Gastrocnemius medialis (tissue), 4 donors: ENCODE results near the gene WWOX. TPM values are rescaled to one million over a fixed set of nuclear protein-coding genes. Genes with fewer than 3 reads are reported as not detected.

ENCODE experiments used
- ATAC-seq, 2 donors: fragments of 150-250 bp; one replicate each; pipeline ENCODE4 v1.9.1; 2016
- DNase-seq, 2 donors: peaks; one replicate each; pipeline ENCODE4 v3.0.0-alpha.2; 2019
- H3K27ac ChIP-seq, 4 donors: fragments of 200-600 bp; sonication (generic); 1 replicate in 1 of 4; 2 replicates in 3 of 4; pipeline ENCODE4 v1.5.1; 2016 to 2018; ENCODE audit warnings: mild to moderate bottlenecking in 2 of 4, moderate library complexity in 1 of 4
- H3K27me3 ChIP-seq, 3 donors: fragments of 200-600 bp; sonication (generic) in 2 of 3; 1 replicate in 1 of 3; 2 replicates in 2 of 3; pipeline versions ENCODE4 v1.5.1 to v1.6.0; 2016 to 2019; ENCODE audit warnings: mild to moderate bottlenecking in 1 of 3, moderate library complexity in 1 of 3
- H3K36me3 ChIP-seq, 2 donors: fragments of 200-600 bp; sonication (generic) in 1 of 2; one replicate each; pipeline ENCODE4 v1.5.1; 2017 to 2018
- H3K4me1 ChIP-seq, 2 donors: fragments of 200-600 bp; sonication (generic) in 1 of 2; one replicate each; pipeline ENCODE4 v1.5.1; 2016 to 2017; ENCODE audit warnings: mild to moderate bottlenecking in 2 of 2
- H3K4me3 ChIP-seq, 4 donors: fragments of 200-600 bp; sonication (generic) in 3 of 4; 1 replicate in 1 of 4; 2 replicates in 3 of 4; pipeline ENCODE4 v1.5.1; 2016 to 2019; ENCODE audit warnings: mild to moderate bottlenecking in 2 of 4
- H3K9me3 ChIP-seq, 3 donors: fragments of 200-600 bp; sonication (generic) in 2 of 3; 1 replicate in 1 of 3; 2 replicates in 2 of 3; pipeline ENCODE4 v1.5.1; 2016 to 2019
- POLR2A ChIP-seq, 2 donors: fragments of 450-650 bp; IDR thresholded peaks; one replicate each; pipeline ENCODE4 v1.6.1; 2017; ENCODE audit warnings: antibody characterized with exemption in 2 of 2, mild to moderate bottlenecking in 2 of 2, moderate library complexity in 2 of 2
- in situ Hi-C, 4 donors: fragments of 200-750 bp; cut with MboI; loops; one replicate each; pipeline versions ENCODE4 v1.15.0 to v1.8.0; 2017; ENCODE audit warnings: low sequenced_read_pairs in 4 of 4
- intact Hi-C: fragments of 100-400 bp; cut with DNase I; formaldehyde crosslinking; loops from one replicate; pipeline ENCODE4 v1.15.1; 2023; ENCODE audit warnings: low total_unique reads
- total RNA-seq, 4 donors: library from RNA; depleted of rRNA; stranded (reverse); fragments of >200 nt; gene quantifications; one replicate each; pipeline versions ENCODE4 v1.1.0 to v1.2.3, GENCODE V29; 2016
- TF ChIP-seq, protein P1 (sequence below), 5 experiments: fragments of 450-650 bp in 3 of 5; fragments of 200-600 bp in 2 of 5; sonication (generic) in 2 of 5; IDR thresholded peaks in 4 of 5; conservative IDR thresholded peaks in 1 of 5; 1 replicate in 4 of 5; 2 replicates in 1 of 5; pipeline ENCODE4 v1.5.1; 2016 to 2019; ENCODE audit warnings: antibody characterized with exemption in 5 of 5, mild to moderate bottlenecking in 3 of 5, moderate library complexity in 3 of 5

Gene WWOX
- total RNA-seq, 4 donors from 2014 or later, result 3.3 to 13.0 (median 6.0) TPM

DNA sequence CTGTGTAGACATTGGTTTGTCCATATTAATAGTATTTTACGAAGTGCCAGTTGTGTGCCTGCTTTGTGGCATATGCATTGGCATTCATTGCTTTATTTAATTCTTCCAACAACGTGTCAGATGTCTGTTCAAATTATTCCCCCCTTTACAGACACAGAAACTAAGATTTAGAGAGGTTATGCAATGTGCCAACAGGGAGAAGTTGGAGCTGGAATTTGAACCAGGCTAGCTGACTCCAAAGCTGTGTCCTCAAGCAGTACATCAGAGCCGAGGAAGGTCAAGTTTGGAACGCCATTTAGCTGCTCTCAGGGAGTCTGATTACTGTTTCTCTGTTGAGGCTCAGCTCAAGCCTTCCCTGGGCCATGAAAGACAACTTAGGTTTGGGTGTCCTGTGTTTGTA lies 232.3 kb downstream of the WWOX start:
- intact Hi-C loops, result no loop called here

DNA sequence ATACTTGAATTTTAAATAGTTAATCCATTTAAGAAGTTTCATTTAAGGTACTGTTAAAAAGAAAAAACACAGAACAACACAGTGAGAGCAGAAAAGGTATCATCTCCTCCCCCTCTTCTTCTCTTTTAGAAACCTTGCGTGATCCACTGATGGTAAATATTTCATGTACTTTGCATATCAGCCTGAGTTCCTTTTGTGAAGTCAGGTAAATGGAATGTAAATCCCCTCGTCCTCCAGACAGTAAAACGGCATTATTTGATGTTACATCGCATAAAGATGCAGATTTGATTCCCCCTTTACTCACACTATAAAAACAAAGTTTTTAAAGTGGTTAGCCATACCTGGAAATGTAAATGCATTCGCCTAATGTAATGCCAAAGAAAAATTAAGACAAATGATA lies 234.4 kb downstream of the WWOX start:
- Histone ChIP-seq H3K4me1 (no peaks in the 10 kb centered on the region), H3K36me3 (no peaks in the 10 kb centered on the region), H3K4me3 (no peak overlapping the region), H3K27ac (no peak overlapping the region), H3K9me3 (no peaks in the 10 kb centered on the region), H3K27me3 (no peaks in the 10 kb centered on the region)
- TF ChIP-seq POLR2A (IDR thresholded peaks at IDR 0.05), result no peak
- TF ChIP-seq, protein P1, sequence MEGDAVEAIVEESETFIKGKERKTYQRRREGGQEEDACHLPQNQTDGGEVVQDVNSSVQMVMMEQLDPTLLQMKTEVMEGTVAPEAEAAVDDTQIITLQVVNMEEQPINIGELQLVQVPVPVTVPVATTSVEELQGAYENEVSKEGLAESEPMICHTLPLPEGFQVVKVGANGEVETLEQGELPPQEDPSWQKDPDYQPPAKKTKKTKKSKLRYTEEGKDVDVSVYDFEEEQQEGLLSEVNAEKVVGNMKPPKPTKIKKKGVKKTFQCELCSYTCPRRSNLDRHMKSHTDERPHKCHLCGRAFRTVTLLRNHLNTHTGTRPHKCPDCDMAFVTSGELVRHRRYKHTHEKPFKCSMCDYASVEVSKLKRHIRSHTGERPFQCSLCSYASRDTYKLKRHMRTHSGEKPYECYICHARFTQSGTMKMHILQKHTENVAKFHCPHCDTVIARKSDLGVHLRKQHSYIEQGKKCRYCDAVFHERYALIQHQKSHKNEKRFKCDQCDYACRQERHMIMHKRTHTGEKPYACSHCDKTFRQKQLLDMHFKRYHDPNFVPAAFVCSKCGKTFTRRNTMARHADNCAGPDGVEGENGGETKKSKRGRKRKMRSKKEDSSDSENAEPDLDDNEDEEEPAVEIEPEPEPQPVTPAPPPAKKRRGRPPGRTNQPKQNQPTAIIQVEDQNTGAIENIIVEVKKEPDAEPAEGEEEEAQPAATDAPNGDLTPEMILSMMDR (IDR thresholded peaks at IDR 0.05 in 4 of 5, conservative IDR thresholded peaks at IDR 0.05 in 1 of 5), result no peak
- ATAC-seq (no peak), DNase-seq (no peak)
- in situ Hi-C loops, result no loop called here
- intact Hi-C loops, result no loop called here

More for the DNA sequence above, 232.3 kb downstream of the WWOX start:
- no peak overlapping the region for H3K4me3 ChIP-seq
- TF ChIP-seq, protein P1 (IDR thresholded peaks at IDR 0.05 in 4 of 5, conservative IDR thresholded peaks at IDR 0.05 in 1 of 5), result no peak
- no peak for TF ChIP-seq POLR2A (IDR thresholded peaks at IDR 0.05)
- H3K36me3 ChIP-seq, result no peaks in the 10 kb centered on the region
- DNase-seq, result no peak
- no peak overlapping the region for H3K27ac ChIP-seq
- no peak for ATAC-seq
- H3K9me3 ChIP-seq, result no peaks in the 10 kb centered on the region
- H3K27me3 ChIP-seq, result no peaks in the 10 kb centered on the region
- H3K4me1 ChIP-seq, result no peaks in the 10 kb centered on the region
- in situ Hi-C loops, result no loop called here

DNA sequence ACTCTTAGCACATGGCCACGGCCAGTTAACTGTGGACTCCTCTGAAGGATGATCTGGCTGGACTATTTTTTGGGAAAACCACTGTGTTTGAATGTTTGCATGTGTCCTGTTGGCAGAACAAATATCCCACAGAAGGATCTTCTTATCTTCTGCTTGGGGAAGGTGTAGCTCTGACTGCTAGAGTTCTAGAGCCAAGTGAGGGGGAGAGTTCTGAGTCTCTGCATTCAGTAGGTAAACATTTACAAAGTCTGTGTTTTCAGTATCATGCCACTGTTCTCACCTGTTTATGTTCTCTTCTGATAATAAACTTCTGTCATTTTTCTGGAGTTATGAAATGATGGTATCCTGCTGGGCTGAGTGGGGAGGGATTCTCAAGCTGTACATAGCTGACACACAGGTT lies 241.1 kb downstream of the WWOX start:
- Histone ChIP-seq H3K4me1 (no peaks in the 10 kb centered on the region), H3K9me3 (no peaks in the 10 kb centered on the region), H3K27ac (no peak overlapping the region), H3K27me3 (no peaks in the 10 kb centered on the region), H3K4me3 (no peak overlapping the region), H3K36me3 (no peaks in the 10 kb centered on the region)
- DNase-seq, result no peak
- intact Hi-C loops (no loop called here), in situ Hi-C loops (no loop called here)
- no peak for TF ChIP-seq POLR2A (IDR thresholded peaks at IDR 0.05)
- TF ChIP-seq, protein P1 (IDR thresholded peaks at IDR 0.05 in 4 of 5, conservative IDR thresholded peaks at IDR 0.05 in 1 of 5), result no peak
- no peak for ATAC-seq

DNA sequence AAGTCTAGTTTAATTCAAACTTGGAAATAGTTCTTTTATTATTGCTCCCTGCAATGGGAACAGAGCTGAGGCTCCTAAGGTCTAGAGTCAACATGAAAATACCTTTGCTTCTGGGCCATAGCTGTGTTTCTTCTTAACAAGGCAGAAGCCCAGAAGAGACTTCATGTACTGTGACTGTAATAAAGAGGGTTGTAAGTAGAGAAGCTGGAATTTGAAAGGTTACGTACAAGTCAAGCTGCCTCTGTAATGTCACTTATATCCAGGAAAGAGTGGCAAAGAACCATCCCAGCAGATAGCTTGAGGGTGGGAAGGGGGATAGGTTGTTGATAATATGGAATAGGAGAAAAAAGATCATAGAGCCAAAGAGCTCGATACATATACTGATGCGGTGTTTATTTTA lies 248.6 kb downstream of the WWOX start:
- DNase-seq (no peak), ATAC-seq (no peak)
- TF ChIP-seq, protein P1 (IDR thresholded peaks at IDR 0.05 in 4 of 5, conservative IDR thresholded peaks at IDR 0.05 in 1 of 5), result no peak
- TF ChIP-seq POLR2A (IDR thresholded peaks at IDR 0.05), result no peak
- no peaks in the 10 kb centered on the region for H3K4me1 ChIP-seq
- H3K27ac ChIP-seq, result no peak overlapping the region
- no peaks in the 10 kb centered on the region for H3K9me3 ChIP-seq
- H3K4me3 ChIP-seq, result no peak overlapping the region
- no peaks in the 10 kb centered on the region for H3K27me3 ChIP-seq
- intact Hi-C loops, result no loop called here
- in situ Hi-C loops, result no loop called here
- no peaks in the 10 kb centered on the region for H3K36me3 ChIP-seq

DNA sequence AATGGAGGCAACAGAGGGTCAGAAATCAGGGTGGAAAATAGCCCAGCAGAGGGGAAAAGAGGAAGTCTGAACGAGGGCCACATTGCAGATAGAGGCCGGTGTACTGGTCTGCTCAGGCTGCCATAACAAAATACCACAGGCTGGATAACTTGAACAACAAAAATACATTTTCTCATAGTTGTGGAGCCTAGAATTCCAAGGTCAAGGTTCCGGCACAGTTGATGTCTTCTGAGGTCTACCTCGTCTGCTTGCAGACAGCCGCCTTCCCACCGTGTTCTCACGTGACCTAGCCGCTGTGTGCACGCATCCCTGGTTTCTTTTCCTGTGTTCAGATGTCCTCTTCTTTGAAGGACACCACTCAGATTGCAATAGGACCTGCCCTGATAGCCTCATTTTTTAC lies 249.4 kb downstream of the WWOX start:
- in situ Hi-C loops (no loop called here), intact Hi-C loops (no loop called here)
- ATAC-seq (no peak), DNase-seq (no peak)
- Histone ChIP-seq H3K27me3 (no peaks in the 10 kb centered on the region), H3K4me1 (no peaks in the 10 kb centered on the region), H3K36me3 (no peaks in the 10 kb centered on the region), H3K4me3 (no peak overlapping the region), H3K27ac (no peak overlapping the region), H3K9me3 (no peaks in the 10 kb centered on the region)
- TF ChIP-seq, protein P1 (IDR thresholded peaks at IDR 0.05 in 4 of 5, conservative IDR thresholded peaks at IDR 0.05 in 1 of 5), result no peak
- TF ChIP-seq POLR2A (IDR thresholded peaks at IDR 0.05), result no peak
